ENCODE results near the gene STARD13. TPM values are rescaled to one million over a fixed set of nuclear protein-coding genes. Genes with fewer than 3 reads are reported as not detected.

STARD13 gene
- total RNA-seq, 6 donors from 2014 or later = 43.6 to 76.5 (median 63.7) TPM

GRCh38 chr13:33311040-33311439 lies 25.5 kb upstream of the STARD13 start:
- Histone ChIP-seq H3K27me3 (no peaks in the 10 kb centered on the region), H3K27ac (no peak overlapping the region), H3K4me1 (peaks cover 0 to 13% (median 6%) of the 10 kb centered on the region in 4 donors), H3K36me3 (no peaks in the 10 kb centered on the region), H3K9me3 (no peaks in the 10 kb centered on the region), H3K4me3 (no peak overlapping the region)
- 92 to 97% methylated on average over 2 of the region's 2 CpGs for WGBS, 2 donors
- no peak for DNase-seq
- no peak for ATAC-seq (ENCODE audit: low FRiP score in 2 of 2)
- TF ChIP-seq POLR2AphosphoS5 (IDR thresholded peaks at IDR 0.05) = no peak
- TF ChIP-seq EP300 (IDR thresholded peaks at IDR 0.05) = no peak
- no peak for TF ChIP-seq POLR2A (IDR thresholded peaks at IDR 0.05)
- TF ChIP-seq CTCF (IDR thresholded peaks at IDR 0.05) = no peak

GRCh38 chr13:33310245-33311038 lies 24.9 kb upstream of the STARD13 start:
- TF ChIP-seq POLR2AphosphoS5 (IDR thresholded peaks at IDR 0.05) = no peak
- Histone ChIP-seq H3K9me3 (no peaks in the 10 kb centered on the region), H3K36me3 (no peaks in the 10 kb centered on the region), H3K4me3 (no peak overlapping the region), H3K4me1 (peaks cover 0 to 13% (median 6%) of the 10 kb centered on the region in 4 donors), H3K27me3 (no peaks in the 10 kb centered on the region), H3K27ac (no peak overlapping the region)
- WGBS, 2 donors = 80 to 87% methylated on average over 4 of the region's 4 CpGs
- DNase-seq (no peak), ATAC-seq (ENCODE audit: low FRiP score in 2 of 2) (no peak)

- H3K36me3 ChIP-seq = no peaks in the 10 kb centered on the region
- 94 to 100% methylated on average over 1 of the region's 1 CpG for WGBS, 2 donors
- H3K27me3 ChIP-seq = no peaks in the 10 kb centered on the region
- no peak for ATAC-seq (ENCODE audit: low FRiP score in 2 of 2)
- H3K4me1 ChIP-seq = peaks cover 0 to 13% (median 6%) of the 10 kb centered on the region in 4 donors
- H3K4me3 ChIP-seq = no peak overlapping the region
- no peaks in the 10 kb centered on the region for H3K9me3 ChIP-seq
- TF ChIP-seq CTCF (IDR thresholded peaks at IDR 0.05) (no peak), POLR2A (IDR thresholded peaks at IDR 0.05) (no peak), EP300 (IDR thresholded peaks at IDR 0.05) (no peak), POLR2AphosphoS5 (IDR thresholded peaks at IDR 0.05) (no peak)
- no peak overlapping the region for H3K27ac ChIP-seq
- no peak for DNase-seq
Observed at GRCh38 chr13:33308863-33309262, 23.3 kb upstream of the STARD13 start.

- no peak for TF ChIP-seq POLR2AphosphoS5 (IDR thresholded peaks at IDR 0.05)
- no peak for TF ChIP-seq CTCF (IDR thresholded peaks at IDR 0.05)
- TF ChIP-seq POLR2A (IDR thresholded peaks at IDR 0.05) = no peak
- no peak for TF ChIP-seq EP300 (IDR thresholded peaks at IDR 0.05)
- ATAC-seq (ENCODE audit: low FRiP score in 2 of 2) (no peak), DNase-seq (no peak)
- Histone ChIP-seq H3K27me3 (no peaks in the 10 kb centered on the region), H3K9me3 (no peaks in the 10 kb centered on the region), H3K36me3 (no peaks in the 10 kb centered on the region), H3K4me3 (no peak overlapping the region), H3K4me1 (peaks cover 0 to 13% (median 6%) of the 10 kb centered on the region in 4 donors), H3K27ac (no peak overlapping the region)
- 22 to 29% methylated on average over 1 of the region's 1 CpG for WGBS, 2 donors
Observed at GRCh38 chr13:33307843-33308242, 22.3 kb upstream of the STARD13 start.

- H3K36me3 ChIP-seq = no peaks in the 10 kb centered on the region
- no peaks in the 10 kb centered on the region for H3K4me1 ChIP-seq
- no peaks in the 10 kb centered on the region for H3K9me3 ChIP-seq
- no peak overlapping the region for H3K27ac ChIP-seq
- DNase-seq = no peak
- TF ChIP-seq POLR2AphosphoS5 (IDR thresholded peaks at IDR 0.05) (no peak), POLR2A (IDR thresholded peaks at IDR 0.05) (no peak), EP300 (IDR thresholded peaks at IDR 0.05) (no peak), CTCF (IDR thresholded peaks at IDR 0.05) (no peak)
- no peaks in the 10 kb centered on the region for H3K27me3 ChIP-seq
- 61 to 67% methylated on average over 3 of the region's 3 CpGs for WGBS, 2 donors
- ATAC-seq (ENCODE audit: low FRiP score in 2 of 2) = no peak
- no peak overlapping the region for H3K4me3 ChIP-seq
Observed at GRCh38 chr13:33303855-33304597, 18.5 kb upstream of the STARD13 start.
